Measurements from ENCODE around the gene LRRN2. TPM values are rescaled to one million over a fixed set of nuclear protein-coding genes. Genes with fewer than 3 reads are reported as not detected.

LRRN2 gene
- total and polyA plus RNA-seq, 2 donors (not counting 3 experiments of a cell fraction or from before 2014, with no cell fraction given): not detected

DNA sequence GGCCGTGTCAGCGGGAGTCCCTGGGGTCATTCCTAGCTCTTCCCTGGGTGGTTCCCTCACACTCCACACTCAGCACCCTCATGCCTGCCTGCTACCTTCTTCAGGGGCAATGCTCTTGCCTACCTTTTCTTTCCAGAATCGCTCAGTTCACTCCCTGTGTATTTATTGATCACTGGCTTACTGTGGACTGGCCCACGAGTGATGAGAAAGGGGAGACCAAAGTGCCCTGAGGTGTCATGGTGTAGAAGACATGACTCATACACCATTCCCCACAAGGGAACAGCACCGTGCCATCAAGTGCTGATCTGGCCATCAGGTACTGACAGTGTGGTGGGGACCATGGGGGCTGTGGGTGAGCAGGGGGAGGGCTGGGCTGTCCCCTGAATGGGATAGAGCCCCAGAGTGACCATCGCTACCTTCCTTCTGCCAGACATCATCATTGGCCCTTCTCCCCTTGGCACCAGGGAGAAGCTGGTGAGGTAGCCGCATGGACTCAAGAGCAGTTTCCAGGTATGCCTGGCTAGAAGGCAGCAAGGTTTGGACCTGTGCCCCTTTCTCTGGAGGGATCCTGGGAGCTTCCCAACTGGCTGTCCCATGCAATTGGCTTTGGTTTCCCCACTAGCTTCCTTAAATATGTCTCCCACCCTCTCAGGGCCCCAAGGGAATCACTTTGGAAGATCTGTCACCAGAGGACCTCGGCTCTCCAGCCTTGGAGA lies 17.2 kb upstream of the LRRN2 start:
- TF ChIP-seq, protein P1, sequence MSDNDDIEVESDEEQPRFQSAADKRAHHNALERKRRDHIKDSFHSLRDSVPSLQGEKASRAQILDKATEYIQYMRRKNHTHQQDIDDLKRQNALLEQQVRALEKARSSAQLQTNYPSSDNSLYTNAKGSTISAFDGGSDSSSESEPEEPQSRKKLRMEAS (IDR thresholded peaks at IDR 0.05; ENCODE audit: insufficient read depth, insufficient read length): no peak
- TF ChIP-seq FOS (IDR thresholded peaks at IDR 0.05; ENCODE audit: borderline replicate concordance, insufficient read depth, low read length): no peak
- TF ChIP-seq, protein P2, sequence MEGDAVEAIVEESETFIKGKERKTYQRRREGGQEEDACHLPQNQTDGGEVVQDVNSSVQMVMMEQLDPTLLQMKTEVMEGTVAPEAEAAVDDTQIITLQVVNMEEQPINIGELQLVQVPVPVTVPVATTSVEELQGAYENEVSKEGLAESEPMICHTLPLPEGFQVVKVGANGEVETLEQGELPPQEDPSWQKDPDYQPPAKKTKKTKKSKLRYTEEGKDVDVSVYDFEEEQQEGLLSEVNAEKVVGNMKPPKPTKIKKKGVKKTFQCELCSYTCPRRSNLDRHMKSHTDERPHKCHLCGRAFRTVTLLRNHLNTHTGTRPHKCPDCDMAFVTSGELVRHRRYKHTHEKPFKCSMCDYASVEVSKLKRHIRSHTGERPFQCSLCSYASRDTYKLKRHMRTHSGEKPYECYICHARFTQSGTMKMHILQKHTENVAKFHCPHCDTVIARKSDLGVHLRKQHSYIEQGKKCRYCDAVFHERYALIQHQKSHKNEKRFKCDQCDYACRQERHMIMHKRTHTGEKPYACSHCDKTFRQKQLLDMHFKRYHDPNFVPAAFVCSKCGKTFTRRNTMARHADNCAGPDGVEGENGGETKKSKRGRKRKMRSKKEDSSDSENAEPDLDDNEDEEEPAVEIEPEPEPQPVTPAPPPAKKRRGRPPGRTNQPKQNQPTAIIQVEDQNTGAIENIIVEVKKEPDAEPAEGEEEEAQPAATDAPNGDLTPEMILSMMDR (IDR thresholded peaks at IDR 0.05; ENCODE audit: extremely low read depth in 1 of 2, insufficient read depth in 1 of 2, low read depth in 1 of 2, low read length in 2 of 2): no peak
- TF ChIP-seq MYC (IDR thresholded peaks at IDR 0.05; ENCODE audit: low read depth, low read length): no peak
- TF ChIP-seq JUN (IDR thresholded peaks at IDR 0.05; ENCODE audit: borderline replicate concordance, insufficient read depth, insufficient read length, low read depth): no peak
- no peak for TF ChIP-seq EZH2 (IDR thresholded peaks at IDR 0.05; ENCODE audit: borderline replicate concordance, low read depth, low read length, severe bottlenecking)
- no peak for TF ChIP-seq POLR2A (IDR thresholded peaks at IDR 0.05; ENCODE audit: low read depth, low read length)
- TF ChIP-seq GATA2 (IDR thresholded peaks at IDR 0.05; ENCODE audit: insufficient read depth, insufficient read length, low read depth, low read length): no peak
- TF ChIP-seq POLR2AphosphoS5 (IDR thresholded peaks at IDR 0.05; ENCODE audit: insufficient read depth, low read depth, low read length): no peak
- no peaks in the 10 kb centered on the region for H3K9me3 ChIP-seq (replicated peaks; ENCODE audit: control insufficient read depth, insufficient read depth, low read length)
- dilution Hi-C loops (cut with MboI; ENCODE audit: extremely low pct_ligation_motif_present, low sequenced_read_pairs): no loop called here
- no peak overlapping the region for H3K27ac ChIP-seq (ENCODE audit: insufficient read depth, low read depth, low read length)
- no TSS peak for BruUV-seq (replicated peaks)
- FAIRE-seq (no peak), DNase-seq (ENCODE audit: low read depth, low spot score) (no peak)
- H3K4me1 ChIP-seq (ENCODE audit: control insufficient read depth, extremely low read depth, insufficient read depth, low read length): no peaks in the 10 kb centered on the region
- no peaks in the 10 kb centered on the region for H3K79me2 ChIP-seq (ENCODE audit: control insufficient read depth, insufficient read depth, low read length)
- H3K9ac ChIP-seq (replicated peaks; ENCODE audit: extremely low read depth, insufficient read depth, low read length): no peak overlapping the region
- H2AFZ ChIP-seq (ENCODE audit: low read depth, low read length): no peak overlapping the region
- no peak overlapping the region for H3K4me3 ChIP-seq (replicated peaks in 1 of 3; ENCODE audit: insufficient read depth in 1 of 3, low read depth in 1 of 3, low read length in 3 of 3)
- H3K4me2 ChIP-seq (ENCODE audit: insufficient read depth, low read length): no peak overlapping the region
- H4K20me1 ChIP-seq (replicated peaks; ENCODE audit: control insufficient read depth, extremely low read depth, insufficient read depth, low read length): no peaks in the 10 kb centered on the region
- H3K9me1 ChIP-seq (replicated peaks; ENCODE audit: control insufficient read depth, extremely low read depth, insufficient read depth, low read length): no peaks in the 10 kb centered on the region
- POLR2A ChIA-PET: no interaction called here
- CTCF ChIA-PET: interaction anchor here (0.7 to 1.6 kb wide), 2 partner anchors 9 to 105 kb away, joined by 3 to 5 read pairs; no protein-coding TSS in a partner anchor
- no peaks in the 10 kb centered on the region for H3K36me3 ChIP-seq (ENCODE audit: control insufficient read depth in 2 of 2, extremely low read depth in 1 of 2, insufficient read depth in 2 of 2, low read length in 2 of 2)
- intact Hi-C loops (cut with micrococcal nuclease): no loop called here
- H3K27me3 ChIP-seq (ENCODE audit: control insufficient read depth in 2 of 2, insufficient read depth in 2 of 2, low read length in 2 of 2): peaks cover 4 to 9% of the 10 kb centered on the region in 2 experiments
